ENCODE results near the gene SORBS2. TPM values are rescaled to one million over a fixed set of nuclear protein-coding genes. Genes with fewer than 3 reads are reported as not detected.

Gene SORBS2
- total RNA-seq, 1 experiment from 2014 or later: 9.7 TPM

GRCh38 chr4:185587030-185587426 is 225.0 kb downstream of the SORBS2 start:
- Histone ChIP-seq H3T11ph (ENCODE audit: low read length) (no peak overlapping the region), H2AK5ac (ENCODE audit: insufficient read length, low read length) (no peak overlapping the region), H2BK12ac (ENCODE audit: insufficient read length, low read depth, low read length) (no peak overlapping the region), H3K4ac (ENCODE audit: low read depth, low read length) (no peak overlapping the region), H2BK5ac (ENCODE audit: insufficient read length, low read length) (no peak overlapping the region), H3K27ac (ENCODE audit: insufficient read length, low read depth, low read length) (no peak overlapping the region), H2BK15ac (ENCODE audit: low read depth, low read length) (no peak overlapping the region), H4K20me1 (ENCODE audit: control insufficient read depth, insufficient read depth, insufficient read length) (no peaks in the 10 kb centered on the region), H3K27me3 (ENCODE audit: insufficient read depth, low read length) (no peaks in the 10 kb centered on the region), H3K79me2 (ENCODE audit: insufficient read depth, low read length) (no peaks in the 10 kb centered on the region), H3K56ac (ENCODE audit: insufficient read length, low read depth, low read length) (no peak overlapping the region), H2BK20ac (ENCODE audit: low read depth, low read length, poor library complexity, severe bottlenecking) (no peak overlapping the region), H4K8ac (replicated peaks; ENCODE audit: insufficient read length, low read depth, low read length) (no peak overlapping the region), H3K79me1 (ENCODE audit: insufficient read depth, low read depth, low read length, poor library complexity, severe bottlenecking) (no peaks in the 10 kb centered on the region), H4K5ac (ENCODE audit: insufficient read length, low read depth, low read length) (no peak overlapping the region), H3K23me2 (ENCODE audit: insufficient read length, low read depth, low read length, poor library complexity, severe bottlenecking) (peaks cover 3% of the 10 kb centered on the region), H4K91ac (ENCODE audit: insufficient read length, low read depth, low read length) (no peak overlapping the region), H3K4me2 (ENCODE audit: insufficient read depth, insufficient read length, low read length) (peak overlapping the region; percentile 87), H3K18ac (ENCODE audit: insufficient read length, low read depth, low read length) (no peak overlapping the region), H3K9ac (ENCODE audit: extremely low read depth, insufficient read length, low read length) (no peak overlapping the region), H3K4me1 (ENCODE audit: insufficient read depth, low read length) (peaks cover 6% of the 10 kb centered on the region; the same call in 1 of the 2 replicates), H3K9me3 (ENCODE audit: control insufficient read depth, low read depth, low read length) (no peaks in the 10 kb centered on the region), H3K14ac (ENCODE audit: insufficient read depth, low read length) (no peak overlapping the region), H2BK120ac (ENCODE audit: low read depth, low read length, poor library complexity, severe bottlenecking) (no peak overlapping the region), H2AFZ (ENCODE audit: low read length) (no peak overlapping the region), H3K23ac (ENCODE audit: insufficient read length, low read depth, low read length) (no peak overlapping the region)
- Mint-ChIP-seq H3K4me3 (peak overlapping the region; percentile 52 to 65), H3K27me3 (ENCODE audit: low read depth) (peaks cover 19% of the 10 kb centered on the region), H3K9me3 (no peaks in the 10 kb centered on the region; a peak in 1 of 5 replicates), H3K4me1 (peaks cover 73 to 76% of the 10 kb centered on the region in 2 experiments), H3K36me3 (ENCODE audit: insufficient read depth in 1 of 3, low read depth in 3 of 3) (no peaks in the 10 kb centered on the region; a peak in 1 of 7 replicates), H3K27ac (peak overlapping the region in 2 of 3 experiments; percentile 58 to 97; a peak in 5 of 7 replicates)
- no peak for DNase-seq
- whole genome bisulfite sequencing (ENCODE audit: extremely low coverage, insufficient read length, low lambda C conversion rate): no CpG with 5 or more reads among the region's 6 CpGs
- TF ChIP-seq, protein P1, sequence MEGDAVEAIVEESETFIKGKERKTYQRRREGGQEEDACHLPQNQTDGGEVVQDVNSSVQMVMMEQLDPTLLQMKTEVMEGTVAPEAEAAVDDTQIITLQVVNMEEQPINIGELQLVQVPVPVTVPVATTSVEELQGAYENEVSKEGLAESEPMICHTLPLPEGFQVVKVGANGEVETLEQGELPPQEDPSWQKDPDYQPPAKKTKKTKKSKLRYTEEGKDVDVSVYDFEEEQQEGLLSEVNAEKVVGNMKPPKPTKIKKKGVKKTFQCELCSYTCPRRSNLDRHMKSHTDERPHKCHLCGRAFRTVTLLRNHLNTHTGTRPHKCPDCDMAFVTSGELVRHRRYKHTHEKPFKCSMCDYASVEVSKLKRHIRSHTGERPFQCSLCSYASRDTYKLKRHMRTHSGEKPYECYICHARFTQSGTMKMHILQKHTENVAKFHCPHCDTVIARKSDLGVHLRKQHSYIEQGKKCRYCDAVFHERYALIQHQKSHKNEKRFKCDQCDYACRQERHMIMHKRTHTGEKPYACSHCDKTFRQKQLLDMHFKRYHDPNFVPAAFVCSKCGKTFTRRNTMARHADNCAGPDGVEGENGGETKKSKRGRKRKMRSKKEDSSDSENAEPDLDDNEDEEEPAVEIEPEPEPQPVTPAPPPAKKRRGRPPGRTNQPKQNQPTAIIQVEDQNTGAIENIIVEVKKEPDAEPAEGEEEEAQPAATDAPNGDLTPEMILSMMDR (conservative IDR thresholded peaks at IDR 0.05): no peak
